SU-DHL-6 (cell line): ENCODE data around the gene RAD51B.

Experiments used
- H2AFZ ChIP-seq: fragments of 200-600 bp; sonication (generic); 2 replicates; pipeline ENCODE4 v1.6.1; 2014; ENCODE audit warnings: low read depth, mild to moderate bottlenecking, moderate library complexity, mixed read lengths, antibody characterized with exemption, low read length; ENCODE audit not compliant: severe bottlenecking
- H3F3A ChIP-seq: fragments of 200-600 bp; shearing (Covaris generic); 2 replicates; pipeline ENCODE4 v1.6.0; 2016; ENCODE audit warnings: antibody characterized with exemption, mild to moderate bottlenecking; ENCODE audit not compliant: insufficient read depth
- H3K27ac ChIP-seq: fragments of 200-600 bp; sonication (generic); 2 replicates; pipeline ENCODE4 v1.5.1; 2016; ENCODE audit warnings: low read depth, mild to moderate bottlenecking, low read length, moderate library complexity, mixed read lengths
- H3K27me3 ChIP-seq: fragments of 200-600 bp; sonication (generic), shearing (Covaris generic); 2 replicates; pipeline ENCODE4 v1.6.0; 2014; ENCODE audit warnings: mild to moderate bottlenecking, low read length
- H3K36me3 ChIP-seq: fragments of 200-600 bp; sonication (generic); 2 replicates; pipeline ENCODE4 v1.6.1; 2014; ENCODE audit warnings: mild to moderate bottlenecking, low read length, mixed read lengths
- H3K4me2 ChIP-seq: fragments of 300-600, 200-600 bp; shearing (Covaris generic), sonication (generic); 2 replicates; pipeline ENCODE4 v1.6.0; 2014; ENCODE audit warnings: low read length, low read depth, mild to moderate bottlenecking; ENCODE audit not compliant: poor library complexity, severe bottlenecking
- H3K4me3 ChIP-seq: fragments of 200-600 bp; sonication (generic); 2 replicates; pipeline ENCODE4 v1.5.1; 2014; ENCODE audit warnings: antibody characterized with exemption, low read length, mild to moderate bottlenecking, mixed read lengths; ENCODE audit not compliant: insufficient read depth, poor library complexity, severe bottlenecking
- H3K79me2 ChIP-seq: fragments of 200-600 bp; sonication (generic); 2 replicates; pipeline ENCODE4 v1.6.1; 2014; ENCODE audit warnings: mild to moderate bottlenecking, low read length, moderate library complexity; ENCODE audit not compliant: insufficient read depth
- H3K9ac ChIP-seq: fragments of 200-600 bp; sonication (generic); 2 replicates; pipeline ENCODE4 v1.7.0; 2014; ENCODE audit warnings: mild to moderate bottlenecking, low read length
- H3K9me2 ChIP-seq: fragments of 200-600 bp; sonication (generic); replicated peaks from 2 replicates; pipeline ENCODE4 v1.6.1; 2014; ENCODE audit warnings: low read length; ENCODE audit not compliant: insufficient read depth
- H3K9me3 ChIP-seq: fragments of 200-600 bp; sonication (generic); 2 replicates; pipeline ENCODE4 v1.6.1; 2014; ENCODE audit warnings: low read length, mixed read lengths; ENCODE audit not compliant: insufficient read depth
- H4K20me1 ChIP-seq: fragments of 200-600 bp; sonication (generic); 2 replicates; pipeline ENCODE4 v1.6.1; 2014; ENCODE audit warnings: low read depth, mild to moderate bottlenecking, antibody characterized with exemption, low read length, moderate library complexity, mixed read lengths
- EZH2phosphoT487 ChIP-seq: fragments of 200-600 bp; sonication (generic), shearing (Covaris generic); conservative IDR thresholded peaks from 2 replicates; pipeline ENCODE4 v1.6.1; 2018; ENCODE audit warnings: mild to moderate bottlenecking, antibody characterized with exemption, low read length, moderate library complexity, mixed read lengths
- TF ChIP-seq, protein P1 (sequence below): fragments of 200-600 bp; sonication (generic); IDR thresholded peaks from one replicate; pipeline ENCODE4 v1.5.1; 2017; ENCODE audit warnings: antibody characterized with exemption, mild to moderate bottlenecking, low read length, moderate library complexity; ENCODE audit not compliant: insufficient read depth, poor library complexity, severe bottlenecking

Gene RAD51B

GRCh38 chr14:68606176-68606575 is 786.6 kb downstream of the RAD51B start:
- Histone ChIP-seq H3K9me2 (no peaks in the 10 kb centered on the region), H2AFZ (no peak overlapping the region), H3K27me3 (no peaks in the 10 kb centered on the region), H3K4me2 (no peak overlapping the region), H3K4me3 (no peak overlapping the region), H3K79me2 (no peaks in the 10 kb centered on the region), H3K27ac (no peak overlapping the region), H4K20me1 (no peaks in the 10 kb centered on the region), H3K9me3 (no peaks in the 10 kb centered on the region), H3K36me3 (no peaks in the 10 kb centered on the region), H3K9ac (no peak overlapping the region), H3F3A (no peaks in the 10 kb centered on the region)
- no peak for TF ChIP-seq EZH2phosphoT487
- TF ChIP-seq, protein P1, sequence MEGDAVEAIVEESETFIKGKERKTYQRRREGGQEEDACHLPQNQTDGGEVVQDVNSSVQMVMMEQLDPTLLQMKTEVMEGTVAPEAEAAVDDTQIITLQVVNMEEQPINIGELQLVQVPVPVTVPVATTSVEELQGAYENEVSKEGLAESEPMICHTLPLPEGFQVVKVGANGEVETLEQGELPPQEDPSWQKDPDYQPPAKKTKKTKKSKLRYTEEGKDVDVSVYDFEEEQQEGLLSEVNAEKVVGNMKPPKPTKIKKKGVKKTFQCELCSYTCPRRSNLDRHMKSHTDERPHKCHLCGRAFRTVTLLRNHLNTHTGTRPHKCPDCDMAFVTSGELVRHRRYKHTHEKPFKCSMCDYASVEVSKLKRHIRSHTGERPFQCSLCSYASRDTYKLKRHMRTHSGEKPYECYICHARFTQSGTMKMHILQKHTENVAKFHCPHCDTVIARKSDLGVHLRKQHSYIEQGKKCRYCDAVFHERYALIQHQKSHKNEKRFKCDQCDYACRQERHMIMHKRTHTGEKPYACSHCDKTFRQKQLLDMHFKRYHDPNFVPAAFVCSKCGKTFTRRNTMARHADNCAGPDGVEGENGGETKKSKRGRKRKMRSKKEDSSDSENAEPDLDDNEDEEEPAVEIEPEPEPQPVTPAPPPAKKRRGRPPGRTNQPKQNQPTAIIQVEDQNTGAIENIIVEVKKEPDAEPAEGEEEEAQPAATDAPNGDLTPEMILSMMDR: no peak

GRCh38 chr14:68606644-68607043 is 787.1 kb downstream of the RAD51B start:
- H3K9ac ChIP-seq: no peak overlapping the region
- H3K4me2 ChIP-seq: no peak overlapping the region
- H3K79me2 ChIP-seq: no peaks in the 10 kb centered on the region
- no peaks in the 10 kb centered on the region for H3K27me3 ChIP-seq
- H3F3A ChIP-seq: no peaks in the 10 kb centered on the region
- TF ChIP-seq EZH2phosphoT487: no peak
- TF ChIP-seq, protein P1: no peak
- no peak overlapping the region for H3K4me3 ChIP-seq
- no peaks in the 10 kb centered on the region for H3K9me2 ChIP-seq
- no peaks in the 10 kb centered on the region for H3K36me3 ChIP-seq
- no peaks in the 10 kb centered on the region for H3K9me3 ChIP-seq
- H2AFZ ChIP-seq: no peak overlapping the region
- H4K20me1 ChIP-seq: no peaks in the 10 kb centered on the region
- no peak overlapping the region for H3K27ac ChIP-seq

DNA sequence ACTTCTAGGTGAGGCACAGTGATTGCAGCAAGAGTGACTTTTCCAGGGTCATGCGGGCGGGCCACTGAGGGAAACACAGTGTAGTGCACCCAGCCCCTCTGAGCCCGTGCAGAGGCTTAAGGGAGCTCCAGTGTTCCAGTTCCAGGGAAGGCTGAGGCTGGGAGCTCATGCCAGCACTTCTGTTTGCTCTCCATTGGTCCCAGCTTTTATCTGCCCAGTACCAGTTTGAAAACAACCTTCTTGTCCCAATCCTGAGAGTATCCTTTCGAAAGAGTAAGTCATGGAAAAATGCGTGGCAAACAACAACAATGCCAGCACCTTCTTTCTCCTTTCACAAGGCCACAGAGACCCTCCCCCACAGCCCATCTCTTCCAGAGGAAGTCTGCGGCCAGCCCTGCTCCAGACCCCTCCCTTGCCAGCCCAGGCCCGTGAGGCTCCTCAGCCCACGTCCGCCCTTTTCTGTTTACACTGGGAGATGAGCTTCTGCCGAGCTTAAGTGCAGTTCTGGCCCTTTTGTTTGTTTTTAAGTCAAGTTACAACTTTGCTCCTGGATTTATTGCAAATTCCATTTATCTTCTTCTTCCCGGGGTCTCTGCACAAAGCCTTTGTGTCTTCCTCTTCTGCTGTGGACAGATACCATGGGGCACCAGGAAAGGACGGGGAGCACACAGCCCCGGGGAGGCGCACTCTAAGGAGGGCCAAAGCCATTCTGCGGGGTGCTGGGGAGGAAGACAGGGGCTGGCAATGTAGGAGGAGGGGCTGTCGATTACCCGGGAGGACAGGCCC is 787.7 kb downstream of the RAD51B start:
- Histone ChIP-seq H3K9me2 (no peaks in the 10 kb centered on the region), H3K4me3 (no peak overlapping the region), H3K27ac (no peak overlapping the region), H4K20me1 (no peaks in the 10 kb centered on the region), H3K36me3 (no peaks in the 10 kb centered on the region), H3K4me2 (no peak overlapping the region), H3K27me3 (no peaks in the 10 kb centered on the region), H2AFZ (no peak overlapping the region), H3K79me2 (no peaks in the 10 kb centered on the region), H3K9me3 (no peaks in the 10 kb centered on the region), H3F3A (no peaks in the 10 kb centered on the region), H3K9ac (no peak overlapping the region)
- no peak for TF ChIP-seq EZH2phosphoT487
- TF ChIP-seq, protein P1: no peak
